ENCODE measurements around the gene KCNIP1. TPM values are rescaled to one million over a fixed set of nuclear protein-coding genes. Genes with fewer than 3 reads are reported as not detected.

Gene KCNIP1
- total RNA-seq, 2 experiments from 2014 or later = not detected

DNA sequence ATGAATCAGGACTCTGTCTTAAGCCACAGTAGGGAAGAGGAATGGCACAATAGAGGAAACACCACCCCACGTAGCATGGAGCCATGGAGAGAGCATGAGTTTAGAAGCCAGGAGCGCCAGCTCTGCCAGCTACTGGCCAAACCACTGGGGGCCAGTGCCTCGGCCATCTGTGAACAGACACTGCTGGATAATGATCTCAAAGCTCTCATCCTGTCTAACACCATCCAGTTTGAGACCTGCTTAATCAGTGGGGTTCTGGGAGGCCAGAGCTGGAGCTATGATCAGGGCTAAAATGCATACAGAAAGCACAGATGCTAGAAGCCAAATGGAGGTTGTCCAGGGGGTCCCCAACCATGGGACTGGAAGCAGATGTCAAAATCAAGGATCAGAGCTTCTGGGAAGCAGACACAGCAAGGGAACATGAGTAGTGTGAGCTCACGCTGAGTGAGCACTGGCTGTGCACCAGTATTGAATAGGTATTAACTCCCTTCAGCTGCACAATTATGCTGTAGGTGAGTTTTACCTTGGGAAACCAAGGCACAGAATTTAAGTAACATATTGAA, 92.7 kb downstream of the KCNIP1 start:
- no peak overlapping the region for H3K4me3 Mint-ChIP-seq
- DNase-seq = no peak
- CTCF ChIA-PET = interaction anchor here (0.5 to 1.7 kb wide), 4 partner anchors 10 to 170 kb away, joined by 3 to 4 read pairs (median 3); no protein-coding TSS in a partner anchor
- no peak overlapping the region for H3K27ac Mint-ChIP-seq
- peaks cover 20% of the 10 kb centered on the region for H3K4me1 Mint-ChIP-seq
- no peaks in the 10 kb centered on the region for H3K36me3 Mint-ChIP-seq (ENCODE audit: low read depth)
- POLR2A ChIA-PET = no interaction called here
- peaks cover 21% of the 10 kb centered on the region for H3K27me3 Mint-ChIP-seq
- H3K9me3 Mint-ChIP-seq = no peaks in the 10 kb centered on the region

DNA sequence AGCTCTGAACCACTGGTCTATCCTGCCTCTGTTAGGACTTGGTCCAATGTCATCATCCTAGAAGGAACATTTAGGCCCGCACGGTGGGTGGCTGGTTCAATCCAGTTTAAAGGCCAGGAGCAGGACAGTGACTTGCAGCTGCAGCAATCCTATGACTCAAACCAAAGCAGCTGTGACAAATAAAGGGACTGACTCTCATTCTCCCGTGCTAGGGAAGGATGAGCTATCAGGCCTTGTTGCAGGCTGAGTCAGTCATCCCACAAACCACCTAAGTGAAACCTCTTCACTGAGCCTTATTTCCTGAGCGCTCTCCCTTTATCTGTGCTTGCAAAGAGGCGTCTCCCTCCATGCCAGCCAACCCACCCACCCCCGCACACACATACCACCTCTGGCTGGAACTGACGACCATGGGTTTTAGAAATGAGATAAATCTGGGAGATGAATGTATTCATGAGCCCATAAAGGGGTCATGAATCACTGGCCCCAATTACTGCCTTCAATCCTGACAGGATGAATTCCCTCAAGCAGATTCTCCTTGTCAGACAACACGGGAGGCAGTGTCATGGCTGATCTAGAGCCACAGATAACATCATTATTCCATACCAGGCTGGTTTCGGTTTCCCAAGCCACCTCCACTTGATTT, 93.4 kb downstream of the KCNIP1 start:
- Mint-ChIP-seq H3K4me1 (peaks cover 20% of the 10 kb centered on the region), H3K36me3 (ENCODE audit: low read depth) (no peaks in the 10 kb centered on the region)

DNA sequence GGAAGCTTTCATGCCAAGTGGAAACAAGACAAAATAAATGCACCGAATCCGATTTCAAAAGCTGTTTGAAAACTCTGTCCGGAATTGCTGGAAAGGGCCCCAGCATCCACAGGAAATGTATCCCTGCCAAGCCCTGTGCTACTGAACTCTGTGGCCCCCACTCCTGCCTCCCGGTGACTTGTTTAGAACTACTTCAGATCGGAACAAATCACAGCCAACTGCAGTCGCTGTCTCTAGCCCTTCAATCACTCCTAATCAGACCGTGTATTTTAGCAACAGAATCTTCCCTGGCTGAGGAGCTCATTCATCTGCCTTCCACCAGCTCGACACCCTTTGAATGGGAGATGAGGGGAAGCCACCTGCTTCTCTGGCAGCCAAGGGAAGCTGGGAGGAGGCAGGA, 94.1 kb downstream of the KCNIP1 start:
- no peak for DNase-seq
- H3K9me3 Mint-ChIP-seq = no peaks in the 10 kb centered on the region
- H3K4me3 Mint-ChIP-seq = no peak overlapping the region
- CTCF ChIA-PET = interaction anchor here (1.4 to 1.7 kb wide), 2 partner anchors 14 to 99 kb away, joined by 3 to 4 read pairs; no protein-coding TSS in a partner anchor
- no peaks in the 10 kb centered on the region for H3K36me3 Mint-ChIP-seq (ENCODE audit: low read depth)
- peak overlapping the region; percentile 31 for H3K27ac Mint-ChIP-seq
- peaks cover 15% of the 10 kb centered on the region for H3K27me3 Mint-ChIP-seq
- POLR2A ChIA-PET = no interaction called here
- H3K4me1 Mint-ChIP-seq = peaks cover 20% of the 10 kb centered on the region

More for the DNA sequence above, 93.4 kb downstream of the KCNIP1 start:
- Mint-ChIP-seq H3K27ac (no peak overlapping the region), H3K9me3 (no peaks in the 10 kb centered on the region), H3K4me3 (no peak overlapping the region), H3K27me3 (peaks cover 17% of the 10 kb centered on the region)
- ChIA-PET CTCF (interaction anchor here (1.4 to 1.7 kb wide), 2 partner anchors 14 to 99 kb away, joined by 3 to 4 read pairs; no protein-coding TSS in a partner anchor), POLR2A (no interaction called here)
- DNase-seq = peak; percentile 7

DNA sequence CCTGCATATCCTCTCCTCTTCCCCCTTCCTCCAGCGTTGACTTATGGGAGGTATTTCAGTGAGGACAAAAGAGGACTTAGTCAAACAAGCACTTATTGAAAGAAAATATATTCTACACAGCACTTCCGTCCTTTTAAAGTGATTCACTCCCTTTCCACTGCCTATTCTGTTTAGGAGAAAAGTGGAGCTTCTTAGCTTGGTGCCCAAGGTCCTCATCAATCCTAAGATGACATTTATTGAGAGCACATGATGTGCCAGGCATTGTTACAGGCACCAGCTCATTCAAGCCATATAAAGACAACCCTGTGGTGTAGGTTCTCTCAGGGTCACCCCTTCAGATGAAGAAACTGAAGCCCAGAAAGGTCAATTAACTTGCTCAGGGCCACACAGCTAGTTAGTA, 95.9 kb downstream of the KCNIP1 start:
- H3K4me3 Mint-ChIP-seq = no peak overlapping the region
- no peaks in the 10 kb centered on the region for H3K9me3 Mint-ChIP-seq
- H3K4me1 Mint-ChIP-seq = peaks cover 20% of the 10 kb centered on the region
- no peak overlapping the region for H3K27ac Mint-ChIP-seq
- ChIA-PET CTCF (interaction anchor here (1.2 to 1.4 kb wide), 2 partner anchors 19 to 377 kb away, joined by 3 read pairs; no protein-coding TSS in a partner anchor), POLR2A (no interaction called here)
- DNase-seq = no peak
- peaks cover 15% of the 10 kb centered on the region for H3K27me3 Mint-ChIP-seq
- no peaks in the 10 kb centered on the region for H3K36me3 Mint-ChIP-seq (ENCODE audit: low read depth)

DNA sequence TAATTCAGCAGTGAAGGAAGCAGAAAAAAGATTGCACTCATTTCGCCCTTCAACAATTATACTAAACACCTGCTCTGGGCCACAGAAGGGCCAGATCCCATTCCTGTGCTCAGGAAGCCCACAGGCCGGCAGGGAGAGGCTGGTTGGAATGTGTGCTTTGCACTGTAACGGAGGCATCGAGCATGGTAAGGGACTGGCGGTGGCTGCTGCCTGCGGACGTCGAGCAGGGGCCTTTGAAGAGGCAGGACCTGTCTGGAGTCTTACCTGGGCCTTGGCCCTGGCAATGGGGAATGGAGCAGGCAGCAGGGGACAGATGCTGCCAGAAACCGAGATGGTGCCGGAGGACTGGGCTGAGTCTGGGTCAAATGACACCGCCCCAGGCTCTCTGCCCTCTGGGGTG, 97.8 kb downstream of the KCNIP1 start:
- no peak overlapping the region for H3K27ac Mint-ChIP-seq
- peaks cover 20% of the 10 kb centered on the region for H3K4me1 Mint-ChIP-seq
- no peak for DNase-seq
- CTCF ChIA-PET = no interaction called here
- no peaks in the 10 kb centered on the region for H3K36me3 Mint-ChIP-seq (ENCODE audit: low read depth)
- no peaks in the 10 kb centered on the region for H3K9me3 Mint-ChIP-seq
- peaks cover 13% of the 10 kb centered on the region for H3K27me3 Mint-ChIP-seq
- H3K4me3 Mint-ChIP-seq = no peak overlapping the region
- POLR2A ChIA-PET = no interaction called here

DNA sequence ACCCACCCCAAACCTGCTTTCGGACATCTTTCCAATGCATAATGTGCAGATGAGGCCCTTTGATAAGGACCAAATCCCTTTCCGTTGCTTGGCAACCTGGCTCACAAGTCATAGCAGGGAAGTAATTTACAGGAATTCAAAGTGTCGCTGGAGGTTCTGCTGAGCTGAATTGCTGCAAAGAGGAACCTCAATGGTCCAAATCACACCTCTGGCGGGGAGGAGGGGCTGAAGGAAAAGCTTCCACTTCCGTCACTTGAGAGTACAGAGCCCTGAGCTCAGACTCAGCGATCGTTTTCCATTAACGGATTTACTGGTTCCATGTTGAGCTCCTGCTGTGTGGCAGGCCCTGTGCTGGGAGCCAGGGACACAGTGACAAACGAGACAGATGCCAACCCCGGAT, 99.3 kb downstream of the KCNIP1 start:
- Mint-ChIP-seq H3K4me1 (peaks cover 9% of the 10 kb centered on the region), H3K27me3 (peaks cover 10% of the 10 kb centered on the region), H3K9me3 (no peaks in the 10 kb centered on the region), H3K36me3 (ENCODE audit: low read depth) (no peaks in the 10 kb centered on the region), H3K4me3 (no peak overlapping the region), H3K27ac (no peak overlapping the region)
- ChIA-PET CTCF (no interaction called here), POLR2A (no interaction called here)
- no peak for DNase-seq

DNA sequence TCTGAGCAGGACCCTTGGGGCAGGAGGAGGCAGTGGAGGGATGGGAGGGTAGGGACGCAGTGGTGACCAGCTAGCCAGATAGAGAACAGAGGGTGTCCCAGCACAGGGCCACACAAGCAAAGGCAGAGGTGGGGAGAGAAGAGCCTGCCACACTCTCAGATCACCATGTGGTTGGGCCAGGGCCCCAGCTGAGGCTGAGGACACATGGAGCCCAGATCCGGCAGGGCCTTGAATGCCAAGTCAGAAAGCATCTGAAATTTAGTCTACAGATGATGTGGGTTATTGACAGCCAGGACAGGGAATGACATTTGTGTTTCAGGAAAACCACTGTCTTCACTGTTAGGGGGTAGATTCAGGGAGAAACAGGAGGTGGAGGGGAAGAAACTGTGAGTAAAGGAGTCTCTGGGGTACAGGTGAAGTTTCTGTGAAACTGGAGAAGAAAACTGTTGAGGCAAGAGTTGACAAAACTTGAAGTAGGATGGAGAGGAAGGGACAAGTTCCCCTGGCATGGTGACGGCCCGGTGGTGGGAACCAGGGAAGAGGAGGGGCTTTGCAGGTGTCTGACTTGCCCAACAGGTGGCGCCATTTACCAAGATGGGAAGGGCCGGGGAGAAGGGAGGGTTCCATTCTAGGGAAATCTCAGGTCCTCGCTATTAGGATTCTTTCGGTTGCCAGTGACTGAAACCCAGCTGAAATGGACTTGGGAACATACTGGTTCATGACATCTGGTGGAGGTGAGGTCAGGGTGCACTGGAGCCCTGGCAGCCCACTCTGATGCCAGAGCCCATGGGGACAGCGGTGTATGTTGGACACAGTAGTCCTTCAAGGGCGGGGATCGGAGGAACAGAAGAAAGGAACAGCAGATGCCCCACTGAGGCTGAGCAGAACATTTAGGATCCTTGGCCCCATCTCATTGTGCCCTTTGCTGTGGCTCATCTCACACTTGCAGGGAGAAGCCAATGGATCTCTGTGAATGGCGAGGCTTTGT, 100.1 kb downstream of the KCNIP1 start:
- CTCF ChIA-PET = interaction anchor here (0.7 kb wide), 1 partner anchor 21 kb away, joined by 3 read pairs; no protein-coding TSS in a partner anchor

DNA sequence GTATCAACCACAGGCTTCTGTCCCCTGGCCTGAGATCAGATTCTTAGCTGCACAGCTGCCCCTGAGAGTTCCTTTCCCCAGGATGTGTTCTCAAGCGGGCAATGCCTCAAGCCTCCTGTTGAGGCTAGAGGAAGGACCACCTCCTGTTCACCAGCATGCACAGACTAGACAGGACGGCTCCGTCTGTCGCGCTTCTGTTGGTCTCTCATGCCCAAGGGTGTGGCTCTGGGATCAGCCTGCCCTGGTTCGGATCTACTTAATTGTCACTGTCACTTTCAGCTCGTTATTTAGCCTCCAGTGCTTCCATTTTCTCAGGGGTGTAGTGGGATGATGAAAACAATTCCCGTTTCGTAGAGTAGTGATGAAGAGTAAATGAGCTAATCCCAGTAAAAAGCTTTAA, 103.1 kb downstream of the KCNIP1 start:
- H3K4me1 Mint-ChIP-seq = no peaks in the 10 kb centered on the region
- no peak overlapping the region for H3K4me3 Mint-ChIP-seq
- no peak for DNase-seq
- H3K27ac Mint-ChIP-seq = no peak overlapping the region
- H3K9me3 Mint-ChIP-seq = no peaks in the 10 kb centered on the region
- CTCF ChIA-PET = interaction anchor here (0.9 to 1.0 kb wide), 2 partner anchors 11 to 31 kb away, joined by 3 to 4 read pairs; no protein-coding TSS in a partner anchor
- POLR2A ChIA-PET = no interaction called here
- H3K36me3 Mint-ChIP-seq (ENCODE audit: low read depth) = no peaks in the 10 kb centered on the region
- no peaks in the 10 kb centered on the region for H3K27me3 Mint-ChIP-seq

More for the DNA sequence above, 100.1 kb downstream of the KCNIP1 start:
- Mint-ChIP-seq H3K4me3 (no peak overlapping the region), H3K36me3 (ENCODE audit: low read depth) (no peaks in the 10 kb centered on the region), H3K4me1 (peaks cover 1% of the 10 kb centered on the region), H3K9me3 (no peaks in the 10 kb centered on the region), H3K27me3 (peaks cover 5% of the 10 kb centered on the region), H3K27ac (no peak overlapping the region)
- peak; percentile 62 for DNase-seq
- POLR2A ChIA-PET = no interaction called here

DNA sequence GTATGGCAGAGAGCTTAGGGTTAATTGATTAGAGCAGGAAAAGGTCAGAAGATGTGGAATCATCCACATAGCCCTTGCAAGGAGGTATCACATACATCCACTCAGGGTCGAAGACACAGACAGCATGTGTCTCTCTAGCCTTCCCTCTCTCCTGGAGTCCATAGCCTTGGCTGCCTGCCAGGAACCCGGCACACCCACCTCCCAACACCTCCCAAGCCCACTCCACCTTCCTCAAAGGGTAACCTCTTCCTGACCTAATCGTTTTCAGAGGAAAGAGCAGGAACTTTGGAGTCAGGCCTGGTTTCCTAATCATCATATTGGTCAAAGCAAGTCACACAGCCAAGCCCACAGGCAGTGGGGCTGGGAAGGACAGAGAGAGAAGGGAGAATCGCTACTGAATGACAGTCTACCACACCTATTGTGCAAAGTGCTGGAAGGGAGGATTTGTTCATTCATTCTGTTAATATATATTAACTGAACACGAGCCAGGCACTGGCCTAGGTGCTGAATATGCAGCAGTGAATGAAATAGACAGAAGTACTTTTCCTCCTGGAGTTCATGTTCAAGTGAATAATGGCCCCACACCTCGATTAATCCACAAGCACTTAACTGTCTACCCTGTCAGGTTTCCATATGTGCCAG, 107.8 kb downstream of the KCNIP1 start:
- Mint-ChIP-seq H3K27ac (no peak overlapping the region), H3K9me3 (no peaks in the 10 kb centered on the region), H3K4me3 (no peak overlapping the region), H3K36me3 (ENCODE audit: low read depth) (no peaks in the 10 kb centered on the region), H3K27me3 (peaks cover 3% of the 10 kb centered on the region), H3K4me1 (no peaks in the 10 kb centered on the region)
- DNase-seq = no peak
- POLR2A ChIA-PET = no interaction called here
- CTCF ChIA-PET = no interaction called here

DNA sequence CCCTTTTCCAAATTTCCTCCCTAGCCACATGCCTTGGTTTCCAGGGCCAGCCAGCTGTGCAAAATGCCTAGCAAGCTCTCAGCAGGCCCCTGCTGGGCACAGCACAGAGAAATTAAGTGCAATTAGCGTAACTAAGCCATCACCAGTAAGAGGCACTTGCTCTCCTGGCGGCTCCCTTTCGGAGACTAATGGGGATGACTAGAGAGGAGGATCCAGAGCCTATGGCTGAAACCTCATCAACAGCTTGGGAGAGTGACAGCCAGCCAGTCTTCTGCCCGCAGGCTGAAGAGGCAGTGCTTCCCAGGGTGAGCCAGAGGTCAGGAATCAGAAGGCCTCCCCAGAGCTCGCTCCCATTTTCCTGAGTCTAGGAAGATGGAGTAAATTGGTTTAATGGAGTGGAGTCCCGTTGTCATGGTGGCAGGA, 108.4 kb downstream of the KCNIP1 start:
- CTCF ChIA-PET = no interaction called here
- POLR2A ChIA-PET = no interaction called here
- Mint-ChIP-seq H3K9me3 (no peaks in the 10 kb centered on the region), H3K4me1 (no peaks in the 10 kb centered on the region), H3K4me3 (no peak overlapping the region), H3K36me3 (ENCODE audit: low read depth) (no peaks in the 10 kb centered on the region), H3K27ac (no peak overlapping the region), H3K27me3 (peaks cover 7% of the 10 kb centered on the region)
- no peak for DNase-seq

DNA sequence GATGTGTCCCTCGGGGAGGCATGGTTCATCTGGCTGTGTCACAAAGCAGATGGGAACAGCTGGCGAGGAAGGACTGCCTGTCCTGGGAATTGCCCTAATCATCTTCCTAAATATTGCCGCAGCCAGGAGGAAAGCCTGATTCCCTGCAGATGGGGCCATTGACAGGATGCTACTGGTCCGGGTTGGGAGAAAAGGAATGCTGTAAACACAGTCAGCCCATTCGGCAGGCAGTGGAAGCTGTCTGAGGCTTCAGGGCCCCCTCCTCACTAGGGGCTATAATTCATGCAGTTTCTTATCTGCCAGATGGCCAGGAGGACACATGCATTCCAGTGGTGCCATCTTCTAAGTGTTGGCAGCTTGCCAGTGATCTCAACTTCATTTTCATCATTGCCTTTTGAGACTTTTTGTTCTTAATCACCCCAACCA, 110.3 kb downstream of the KCNIP1 start:
- CTCF ChIA-PET = interaction anchor here (1.3 kb wide), 1 partner anchor 19 kb away, joined by 3 read pairs; no protein-coding TSS in a partner anchor
- peaks cover 7% of the 10 kb centered on the region for H3K4me1 Mint-ChIP-seq
- H3K36me3 Mint-ChIP-seq (ENCODE audit: low read depth) = no peaks in the 10 kb centered on the region
- H3K9me3 Mint-ChIP-seq = no peaks in the 10 kb centered on the region
- no peak overlapping the region for H3K27ac Mint-ChIP-seq
- no peak overlapping the region for H3K4me3 Mint-ChIP-seq
- peaks cover 7% of the 10 kb centered on the region for H3K27me3 Mint-ChIP-seq
- no peak for DNase-seq
- POLR2A ChIA-PET = no interaction called here

DNA sequence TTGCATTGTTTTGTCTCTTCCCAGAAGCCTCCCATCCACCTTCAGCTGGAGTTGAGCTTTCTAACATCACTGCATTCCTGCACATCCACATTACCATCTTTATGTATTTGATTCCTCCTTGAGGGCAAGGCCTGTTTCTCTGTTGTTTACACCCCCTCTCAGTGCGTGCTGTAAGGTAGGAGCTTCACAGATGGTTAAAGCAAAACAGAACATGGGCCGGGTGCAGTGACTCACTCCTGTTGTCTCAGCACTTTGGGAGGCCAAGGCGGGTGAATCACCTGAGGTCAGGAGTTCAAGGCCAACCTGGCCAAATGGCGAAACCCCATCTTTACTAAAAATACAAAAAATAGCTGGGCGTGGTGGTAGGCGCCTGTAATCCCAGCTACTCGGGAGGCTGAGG, 110.9 kb downstream of the KCNIP1 start:
- H3K4me3 Mint-ChIP-seq = no peak overlapping the region
- H3K27me3 Mint-ChIP-seq = peaks cover 7% of the 10 kb centered on the region
- DNase-seq = no peak
- ChIA-PET CTCF (no interaction called here), POLR2A (no interaction called here)
- H3K4me1 Mint-ChIP-seq = peaks cover 7% of the 10 kb centered on the region
- no peaks in the 10 kb centered on the region for H3K36me3 Mint-ChIP-seq (ENCODE audit: low read depth)
- H3K27ac Mint-ChIP-seq = no peak overlapping the region
- H3K9me3 Mint-ChIP-seq = no peaks in the 10 kb centered on the region

Data from activated CD4-positive, alpha-beta T cell treated with anti-CD3 and anti-CD28 coated beads, Interleukin-2, amount 10 ng/mL, durations not matched to agents 7 days and 5 days (primary cell).